Measurements from ENCODE around the gene CLOCK.

The CLOCK gene

GRCh38 chr4:55545151-55545550 lies 1.6 kb downstream of the CLOCK start:
- peak overlapping the region; percentile 63 for H3K4me3 ChIP-seq (ENCODE audit: low read depth, low read length)
- TF ChIP-seq, protein P1, sequence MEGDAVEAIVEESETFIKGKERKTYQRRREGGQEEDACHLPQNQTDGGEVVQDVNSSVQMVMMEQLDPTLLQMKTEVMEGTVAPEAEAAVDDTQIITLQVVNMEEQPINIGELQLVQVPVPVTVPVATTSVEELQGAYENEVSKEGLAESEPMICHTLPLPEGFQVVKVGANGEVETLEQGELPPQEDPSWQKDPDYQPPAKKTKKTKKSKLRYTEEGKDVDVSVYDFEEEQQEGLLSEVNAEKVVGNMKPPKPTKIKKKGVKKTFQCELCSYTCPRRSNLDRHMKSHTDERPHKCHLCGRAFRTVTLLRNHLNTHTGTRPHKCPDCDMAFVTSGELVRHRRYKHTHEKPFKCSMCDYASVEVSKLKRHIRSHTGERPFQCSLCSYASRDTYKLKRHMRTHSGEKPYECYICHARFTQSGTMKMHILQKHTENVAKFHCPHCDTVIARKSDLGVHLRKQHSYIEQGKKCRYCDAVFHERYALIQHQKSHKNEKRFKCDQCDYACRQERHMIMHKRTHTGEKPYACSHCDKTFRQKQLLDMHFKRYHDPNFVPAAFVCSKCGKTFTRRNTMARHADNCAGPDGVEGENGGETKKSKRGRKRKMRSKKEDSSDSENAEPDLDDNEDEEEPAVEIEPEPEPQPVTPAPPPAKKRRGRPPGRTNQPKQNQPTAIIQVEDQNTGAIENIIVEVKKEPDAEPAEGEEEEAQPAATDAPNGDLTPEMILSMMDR (IDR thresholded peaks at IDR 0.05; ENCODE audit: insufficient read depth, low read depth, low read length, missing control alignments), result no peak
- DNase-seq (ENCODE audit: low read depth), result no peak

- TF ChIP-seq, protein P1 (IDR thresholded peaks at IDR 0.05; ENCODE audit: insufficient read depth, low read depth, low read length, missing control alignments), result no peak
- H3K4me3 ChIP-seq (ENCODE audit: low read depth, low read length), result no peak overlapping the region
- no peak for DNase-seq (ENCODE audit: low read depth)
Observed at GRCh38 chr4:55543858-55544257, 2.9 kb downstream of the CLOCK start.

GRCh38 chr4:55540271-55540670 lies 6.4 kb downstream of the CLOCK start:
- DNase-seq (ENCODE audit: low read depth), result no peak
- TF ChIP-seq, protein P1 (IDR thresholded peaks at IDR 0.05; ENCODE audit: insufficient read depth, low read depth, low read length, missing control alignments), result no peak
- H3K4me3 ChIP-seq (ENCODE audit: low read depth, low read length), result no peak overlapping the region

- no peak overlapping the region for H3K4me3 ChIP-seq (ENCODE audit: low read depth, low read length)
- no peak for DNase-seq (ENCODE audit: low read depth)
- TF ChIP-seq, protein P1 (IDR thresholded peaks at IDR 0.05; ENCODE audit: insufficient read depth, low read depth, low read length, missing control alignments), result no peak
Observed at GRCh38 chr4:55539658-55540057, 7.1 kb downstream of the CLOCK start.

GRCh38 chr4:55538531-55538930 lies 8.2 kb downstream of the CLOCK start:
- H3K4me3 ChIP-seq (ENCODE audit: low read depth, low read length), result no peak overlapping the region
- TF ChIP-seq, protein P1 (IDR thresholded peaks at IDR 0.05; ENCODE audit: insufficient read depth, low read depth, low read length, missing control alignments), result no peak
- DNase-seq (ENCODE audit: low read depth), result no peak

DNA sequence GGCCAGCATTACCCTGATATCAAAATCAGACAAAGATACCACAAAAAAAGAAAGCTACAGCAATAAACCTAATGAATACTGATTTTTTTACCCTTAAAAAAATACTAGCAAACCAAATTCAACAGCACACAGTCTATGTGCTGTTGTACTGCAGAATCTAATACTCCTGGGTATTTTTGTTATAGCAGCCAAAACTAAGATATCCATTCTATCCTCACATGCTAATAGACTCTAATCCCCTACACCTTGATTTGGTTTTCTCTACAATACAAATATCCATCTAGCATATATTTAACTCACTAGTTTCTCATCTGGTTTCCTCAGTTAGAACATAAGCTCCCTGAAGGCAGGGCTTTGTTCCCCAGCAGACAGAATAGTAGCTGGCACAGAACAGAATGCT lies 12.4 kb downstream of the CLOCK start:
- no peak overlapping the region for H3K4me3 ChIP-seq (ENCODE audit: low read depth, low read length)
- TF ChIP-seq, protein P1 (IDR thresholded peaks at IDR 0.05; ENCODE audit: insufficient read depth, low read depth, low read length, missing control alignments), result no peak
- DNase-seq (ENCODE audit: low read depth), result no peak

GRCh38 chr4:55530691-55531090 lies 16.0 kb downstream of the CLOCK start:
- no peak overlapping the region for H3K4me3 ChIP-seq (ENCODE audit: low read depth, low read length)
- DNase-seq (ENCODE audit: low read depth), result no peak
- TF ChIP-seq, protein P1 (IDR thresholded peaks at IDR 0.05; ENCODE audit: insufficient read depth, low read depth, low read length, missing control alignments), result no peak

All from GM12865 (cell line).